Stimulated activated CD4-positive, alpha-beta T cell treated with anti-CD3 and anti-CD28 coated beads, Interleukin-12 subunit alpha, Interleukin-12 subunit beta, amount 100 ng/mL, for 24 hours (primary cell): ENCODE measurements around the gene TEX13A.

Experiments used
- DNase-seq, 2 experiments: peaks; one replicate each; pipeline ENCODE4 v3.0.0-alpha.2; 2020; ENCODE audit warnings: low read depth in 2 of 2

Gene TEX13A

DNA sequence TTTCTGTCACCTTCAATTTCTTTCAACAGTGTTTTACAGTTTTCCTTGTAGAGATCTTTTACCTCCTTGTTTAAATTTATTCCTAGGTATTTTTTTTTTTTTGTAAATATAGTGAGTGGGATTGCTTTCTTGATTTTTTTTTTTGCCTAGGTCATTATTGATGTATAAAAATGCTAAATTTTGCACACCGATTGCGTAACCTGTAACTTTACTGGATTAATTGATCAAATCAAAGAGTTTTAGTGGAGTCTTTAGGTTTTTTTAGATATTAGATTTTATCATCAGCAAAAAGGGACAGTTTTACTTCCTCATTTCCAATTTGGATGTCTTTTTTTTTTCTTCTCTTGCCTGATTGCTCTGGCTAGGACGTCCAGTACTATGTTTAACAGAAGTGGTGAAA lies 40.9 kb downstream of the TEX13A start:
- no peak for DNase-seq

- no peak for DNase-seq
Measured at GRCh38 chrX:105173071-105173470, 47.4 kb downstream of the TEX13A start.
